Body of pancreas (tissue), 4 donors: ENCODE data around the gene IL1R1.

Source experiments
- CTCF ChIP-seq, 7 experiments: fragments of 450-650 bp in 4 of 7; fragments of 200-600 bp in 3 of 7; sonication (generic) in 3 of 7; IDR thresholded peaks; one replicate each; pipeline ENCODE4 v1.5.1; 2016 to 2019; ENCODE audit warnings: antibody characterized with exemption in 7 of 7
- POLR2A ChIP-seq, 3 donors: fragments of 450-650 bp; IDR thresholded peaks; one replicate each; pipeline ENCODE4 v1.6.1; 2016; ENCODE audit warnings: antibody characterized with exemption in 3 of 3, mild to moderate bottlenecking in 2 of 3

- TF ChIP-seq CTCF (IDR thresholded peaks at IDR 0.05) (no peak), POLR2A (IDR thresholded peaks at IDR 0.05) (no peak)
Observed at GRCh38 chr2:102096103-102096502, 46.4 kb upstream of the IL1R1 start.
